PC-9 (cell line): Measurements from ENCODE around the gene SLN. TPM values are rescaled to one million over a fixed set of nuclear protein-coding genes. Genes with fewer than 3 reads are reported as not detected.

ENCODE experiments used
- BruUV-seq: library from RNA; stranded (reverse); fragments of 400-500 nt; replicated peaks from 2 replicates; lab custom pipeline; 2021; lab: Mats Ljungman, UMichigan
- CTCF ChIA-PET: fragments of 300-600 bp; sonication (Branson Sonifier 250); formaldehyde crosslinking; loops from one replicate; lab custom pipeline; 2022; ENCODE audit warnings: antibody characterized with exemption; lab: Charles Lee
- POLR2A ChIA-PET: fragments of 300-600 bp; sonication (Branson Sonifier 250); formaldehyde crosslinking; loops from one replicate; lab custom pipeline; 2022; ENCODE audit warnings: antibody characterized with exemption; ENCODE audit not compliant: unreplicated experiment; lab: Charles Lee
- DNase-seq, 2 experiments: peaks; one replicate each; pipeline versions ENCODE4 v3.0.0 to v3.0.0-alpha.2; 2015 to 2022; ENCODE audit warnings: mixed read lengths in 1 of 2
- H2AFZ ChIP-seq: fragments of 200-600 bp; sonication (generic); 2 replicates; pipeline ENCODE4 v1.8.1; 2017; ENCODE audit warnings: antibody characterized with exemption
- H3F3A ChIP-seq: fragments of 200-600 bp; sonication (generic); 2 replicates; pipeline ENCODE4 v1.8.1; 2017; ENCODE audit warnings: antibody characterized with exemption, mild to moderate bottlenecking, low read depth; ENCODE audit not compliant: insufficient read depth
- H3K27ac ChIP-seq: fragments of 200-600 bp; sonication (generic); 2 replicates; pipeline ENCODE4 v1.6.1; 2016; ENCODE audit warnings: mixed run types
- H3K27me3 ChIP-seq: fragments of 200-600 bp; sonication (generic); 2 replicates; pipeline ENCODE4 v1.6.1; 2016; ENCODE audit warnings: low read depth, mixed run types; ENCODE audit not compliant: insufficient read depth
- H3K36me3 ChIP-seq: fragments of 200-600 bp; sonication (generic); 2 replicates; pipeline ENCODE4 v1.6.1; 2016; ENCODE audit warnings: low read depth, mixed run types
- H3K4me1 ChIP-seq: fragments of 200-600 bp; sonication (generic); replicated peaks from 2 replicates; pipeline ENCODE4 v1.6.1; 2016; ENCODE audit warnings: mixed run types; ENCODE audit not compliant: insufficient read depth
- H3K4me2 ChIP-seq: fragments of 200-600 bp; sonication (generic); 2 replicates; pipeline ENCODE4 v1.6.1; 2017; ENCODE audit warnings: mixed run types
- H3K4me3 ChIP-seq: fragments of 200-600 bp; sonication (generic); 2 replicates; pipeline ENCODE4 v1.6.1; 2016; ENCODE audit warnings: mixed run types
- H3K79me2 ChIP-seq: fragments of 200-600 bp; sonication (generic); 2 replicates; pipeline ENCODE4 v1.6.1; 2017; ENCODE audit warnings: low read depth, mixed run types
- H3K9me2 ChIP-seq: fragments of 200-600 bp; sonication (generic); 2 replicates; pipeline ENCODE4 v1.8.1; 2017; ENCODE audit warnings: mild to moderate bottlenecking; ENCODE audit not compliant: insufficient read depth
- H3K9me3 ChIP-seq: fragments of 200-600 bp; sonication (generic); 2 replicates; pipeline ENCODE4 v1.8.1; 2016; ENCODE audit warnings: low read depth; ENCODE audit not compliant: insufficient read depth
- H4K20me1 ChIP-seq: fragments of 200-600 bp; sonication (generic); 2 replicates; pipeline ENCODE4 v1.8.1; 2017; ENCODE audit not compliant: insufficient read depth
- CTCF ChIP-seq: fragments of 200-600 bp; sonication (generic); conservative IDR thresholded peaks from 2 replicates; pipeline ENCODE4 v1.6.1; 2017; ENCODE audit warnings: mixed run types, antibody characterized with exemption, mild to moderate bottlenecking, moderate library complexity
- EZH2 ChIP-seq: fragments of 200-600 bp; sonication (generic); IDR thresholded peaks from 2 replicates; pipeline ENCODE4 v1.8.0; 2017; ENCODE audit warnings: antibody characterized with exemption, low read depth
- intact Hi-C: fragments of 100-400 bp; cut with micrococcal nuclease; formaldehyde crosslinking; loops from one replicate; pipeline ENCODE4 v1.10.0; 2022; ENCODE audit not compliant: unreplicated experiment
- total RNA-seq: library from RNA; stranded (reverse); gene quantifications from 2 replicates; pipeline ENCODE4 v1.2.3, GENCODE V29; 2021

SLN gene
- total RNA-seq, 1 experiment from 2014 or later = not detected

GRCh38 chr11:107666911-107667613 lies 44.8 kb downstream of the SLN start:
- no peak overlapping the region for H3K4me3 ChIP-seq
- no peak for DNase-seq
- intact Hi-C loops = no loop called here
- no peaks in the 10 kb centered on the region for H3K4me1 ChIP-seq
- no peak overlapping the region for H3K27ac ChIP-seq
- TF ChIP-seq EZH2 (no peak), CTCF (no peak)
- H3F3A ChIP-seq = no peaks in the 10 kb centered on the region
- H3K27me3 ChIP-seq = no peaks in the 10 kb centered on the region
- ChIA-PET CTCF (no interaction called here), POLR2A (no interaction called here)
- no peaks in the 10 kb centered on the region for H4K20me1 ChIP-seq
- no peaks in the 10 kb centered on the region; the same call in 1 of the 2 replicates for H3K9me3 ChIP-seq
- no peaks in the 10 kb centered on the region for H3K36me3 ChIP-seq
- H2AFZ ChIP-seq = no peak overlapping the region
- H3K4me2 ChIP-seq = no peak overlapping the region
- no peaks in the 10 kb centered on the region for H3K79me2 ChIP-seq
- no TSS peak for BruUV-seq
- no peaks in the 10 kb centered on the region for H3K9me2 ChIP-seq

- no peaks in the 10 kb centered on the region for H3K36me3 ChIP-seq
- DNase-seq = no peak
- H3K9me2 ChIP-seq = no peaks in the 10 kb centered on the region
- H3K27me3 ChIP-seq = no peaks in the 10 kb centered on the region
- no peaks in the 10 kb centered on the region for H3F3A ChIP-seq
- H2AFZ ChIP-seq = no peak overlapping the region
- intact Hi-C loops = no loop called here
- H3K4me3 ChIP-seq = no peak overlapping the region
- no peak for TF ChIP-seq EZH2
- TF ChIP-seq CTCF = no peak
- no peaks in the 10 kb centered on the region for H3K4me1 ChIP-seq
- ChIA-PET POLR2A (no interaction called here), CTCF (no interaction called here)
- no peaks in the 10 kb centered on the region for H3K79me2 ChIP-seq
- no peak overlapping the region for H3K4me2 ChIP-seq
- no TSS peak for BruUV-seq
- no peaks in the 10 kb centered on the region for H4K20me1 ChIP-seq
- no peak overlapping the region for H3K27ac ChIP-seq
- H3K9me3 ChIP-seq = no peaks in the 10 kb centered on the region
These were observed 46.8 kb downstream of the SLN start for GRCh38 chr11:107665018-107665417.

GRCh38 chr11:107661656-107662055 lies 50.2 kb downstream of the SLN start:
- ChIA-PET POLR2A (interaction anchor here (0.5 kb wide), 1 partner anchor 1419 kb away, joined by 5 read pairs; no protein-coding TSS in a partner anchor), CTCF (no interaction called here)
- H2AFZ ChIP-seq = no peak overlapping the region
- no peak overlapping the region for H3K4me3 ChIP-seq
- H3K9me3 ChIP-seq = no peaks in the 10 kb centered on the region
- no peaks in the 10 kb centered on the region for H3K79me2 ChIP-seq
- no peaks in the 10 kb centered on the region for H4K20me1 ChIP-seq
- intact Hi-C loops = no loop called here
- no peaks in the 10 kb centered on the region for H3K27me3 ChIP-seq
- DNase-seq = no peak
- no peak overlapping the region for H3K27ac ChIP-seq
- no peaks in the 10 kb centered on the region for H3K4me1 ChIP-seq
- no peak overlapping the region for H3K4me2 ChIP-seq
- H3K9me2 ChIP-seq = no peaks in the 10 kb centered on the region
- H3K36me3 ChIP-seq = no peaks in the 10 kb centered on the region
- no peaks in the 10 kb centered on the region for H3F3A ChIP-seq
- no peak for TF ChIP-seq CTCF
- TF ChIP-seq EZH2 = no peak
- no TSS peak for BruUV-seq
